WI38 (cell line): ENCODE measurements around the gene SCN8A.

Source experiments
- H3K4me3 ChIP-seq: 2 replicates; pipeline ENCODE4 v1.5.1; 2011; ENCODE audit warnings: low read depth, mild to moderate bottlenecking, control low read depth, low read length
- CTCF ChIP-seq: IDR thresholded peaks from 2 replicates; pipeline ENCODE4 v1.5.1; 2012; ENCODE audit warnings: low read depth, mild to moderate bottlenecking, control low read depth, low read length

The SCN8A gene

DNA sequence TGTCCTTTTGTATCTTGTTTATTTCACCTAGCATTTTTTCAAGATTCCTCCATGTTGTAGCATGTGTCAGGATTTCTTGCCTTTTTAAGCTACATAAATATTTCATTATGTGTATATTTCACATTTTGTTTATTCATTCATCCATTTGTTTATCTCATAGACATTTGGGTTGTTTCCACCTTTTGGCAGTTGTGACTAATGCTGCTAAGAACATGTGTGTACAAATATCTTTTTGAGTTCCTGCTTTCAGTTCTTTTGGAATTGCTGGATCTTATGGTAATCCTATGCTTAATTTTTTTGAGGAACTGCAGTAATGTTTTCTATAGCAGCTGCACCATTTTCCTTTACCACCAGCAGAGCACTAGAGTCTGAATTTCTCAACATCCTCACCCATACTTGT lies 62.4 kb downstream of the SCN8A start:
- TF ChIP-seq CTCF = no peak
- H3K4me3 ChIP-seq = no peak overlapping the region

- TF ChIP-seq CTCF = no peak
- H3K4me3 ChIP-seq = no peak overlapping the region
Measured at GRCh38 chr12:51661199-51661598, 70.2 kb downstream of the SCN8A start.

DNA sequence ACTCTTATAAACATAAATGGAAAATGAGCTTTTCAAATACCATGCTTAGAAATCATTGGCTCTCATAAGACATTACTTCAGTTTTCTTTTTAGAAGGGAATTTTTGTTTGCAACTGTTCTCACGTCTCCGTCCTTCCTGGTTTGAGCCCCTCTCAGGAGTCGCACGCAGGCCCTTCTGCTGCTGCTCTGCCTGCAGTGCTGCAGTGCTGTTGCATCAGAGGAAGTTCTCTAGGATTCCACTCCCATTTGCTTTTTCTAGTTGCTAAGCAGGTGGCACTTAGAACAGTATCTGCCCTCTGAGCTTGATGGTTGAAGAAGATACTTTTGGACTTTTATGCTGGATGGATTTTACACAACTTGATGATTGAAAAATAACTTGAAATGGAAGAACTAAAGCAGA lies 70.8 kb downstream of the SCN8A start:
- TF ChIP-seq CTCF = no peak
- no peak overlapping the region for H3K4me3 ChIP-seq

DNA sequence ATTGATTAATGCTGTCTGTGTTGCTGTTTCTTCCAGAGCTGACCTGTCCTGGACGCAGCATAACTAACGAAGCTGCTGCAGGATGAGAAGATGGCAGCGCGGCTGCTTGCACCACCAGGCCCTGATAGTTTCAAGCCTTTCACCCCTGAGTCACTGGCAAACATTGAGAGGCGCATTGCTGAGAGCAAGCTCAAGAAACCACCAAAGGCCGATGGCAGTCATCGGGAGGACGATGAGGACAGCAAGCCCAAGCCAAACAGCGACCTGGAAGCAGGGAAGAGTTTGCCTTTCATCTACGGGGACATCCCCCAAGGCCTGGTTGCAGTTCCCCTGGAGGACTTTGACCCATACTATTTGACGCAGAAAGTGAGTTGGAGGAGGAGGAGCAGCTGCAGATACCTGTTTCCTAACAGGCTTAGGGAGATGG lies 71.7 kb downstream of the SCN8A start:
- no peak overlapping the region for H3K4me3 ChIP-seq
- no peak for TF ChIP-seq CTCF

DNA sequence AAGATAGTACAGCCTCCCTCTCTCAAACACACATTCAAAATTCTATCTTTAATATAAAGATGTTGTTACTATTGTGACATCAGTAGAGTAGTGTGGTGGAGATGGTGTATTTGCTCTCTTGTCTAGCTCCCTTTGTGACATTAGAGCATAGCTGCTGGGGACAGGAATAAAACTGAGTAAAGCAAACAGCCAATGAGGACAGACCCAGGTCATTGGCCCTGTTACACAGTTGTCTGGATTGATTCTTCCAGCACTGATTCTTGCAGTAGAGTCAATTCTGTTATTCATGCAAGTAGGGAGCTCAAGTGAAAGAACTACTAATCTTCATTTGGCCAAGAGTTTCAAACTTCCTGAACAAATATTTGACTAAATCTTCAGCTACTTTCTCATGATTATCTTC lies 72.4 kb downstream of the SCN8A start:
- TF ChIP-seq CTCF = no peak
- H3K4me3 ChIP-seq = no peak overlapping the region

DNA sequence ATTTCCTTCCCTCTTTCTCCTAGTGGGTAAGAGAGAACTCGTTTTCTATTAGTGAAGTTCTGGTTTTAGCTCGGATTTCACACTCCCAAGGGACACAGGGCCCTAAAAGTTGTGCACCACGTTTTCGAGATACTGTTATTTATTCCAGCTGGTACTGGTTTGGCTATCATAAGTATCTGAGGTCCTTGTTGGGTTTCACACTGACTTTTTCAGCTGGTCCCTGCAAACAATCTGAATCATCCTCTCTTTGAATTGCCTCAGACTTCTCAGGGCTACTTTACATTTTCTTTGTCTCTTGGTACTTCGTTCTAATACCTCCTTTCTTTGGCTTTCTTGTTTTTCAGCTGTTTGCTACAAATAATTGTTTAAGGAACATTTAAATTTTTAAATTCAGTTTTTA lies 75.7 kb downstream of the SCN8A start:
- no peak overlapping the region for H3K4me3 ChIP-seq
- no peak for TF ChIP-seq CTCF

DNA sequence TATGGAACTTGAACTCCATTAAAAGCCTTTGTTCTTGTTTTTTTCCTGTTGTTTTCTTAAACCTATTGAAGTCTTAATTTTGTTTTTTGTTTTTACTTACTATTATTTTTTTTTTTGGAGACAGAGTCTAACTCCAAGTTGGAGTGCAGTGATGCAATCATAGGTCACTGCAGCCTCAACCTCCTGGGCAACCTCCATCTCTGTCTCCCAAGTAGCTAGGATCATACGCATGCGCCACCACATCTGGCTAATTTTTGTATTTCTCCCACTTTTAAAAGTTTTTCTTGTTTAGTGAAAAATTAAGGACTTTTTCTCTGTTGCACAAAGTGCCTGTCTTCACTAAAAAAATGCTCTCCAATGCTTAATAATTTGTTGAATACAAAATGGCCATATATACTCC lies 76.2 kb downstream of the SCN8A start:
- TF ChIP-seq CTCF = no peak
- no peak overlapping the region for H3K4me3 ChIP-seq
